Peyer's patch (tissue), 4 donors: ENCODE measurements around the gene PTMA. TPM values are rescaled to one million over a fixed set of nuclear protein-coding genes. Genes with fewer than 3 reads are reported as not detected.
"Not testable (repeated sequence)": the region's sequence is repeated elsewhere in the genome, so short reads cannot be mapped to it uniquely, and the experiment has no call there.

Experiments
- DNase-seq, 3 donors: peaks; one replicate each; pipeline ENCODE4 v3.0.0-alpha.2; 2017 to 2019
- H3K27ac ChIP-seq, 4 donors: fragments of 200-600 bp; sonication (generic); one replicate each; pipeline ENCODE4 v1.5.1; 2016 to 2019
- H3K27me3 ChIP-seq, 2 donors: fragments of 200-600 bp; sonication (generic); one replicate each; pipeline ENCODE4 v1.5.1; 2019
- H3K36me3 ChIP-seq, 3 donors: fragments of 200-600 bp; sonication (generic); one replicate each; pipeline ENCODE4 v1.5.1; 2016 to 2019
- H3K4me1 ChIP-seq, 4 donors: fragments of 200-600 bp; sonication (generic); one replicate each; pipeline ENCODE4 v1.5.1; 2016 to 2019
- H3K4me3 ChIP-seq, 4 donors: fragments of 200-600 bp; sonication (generic); 1 replicate in 3 of 4; 2 replicates in 1 of 4; pipeline ENCODE4 v1.5.1; 2016 to 2019; ENCODE audit warnings: mild to moderate bottlenecking in 1 of 4
- H3K9me3 ChIP-seq, 4 donors: fragments of 200-600 bp; sonication (generic); one replicate each; pipeline ENCODE4 v1.5.1; 2016 to 2019; ENCODE audit warnings: mild to moderate bottlenecking in 1 of 4
- POLR2A ChIP-seq, 2 donors: fragments of 450-650 bp; IDR thresholded peaks; one replicate each; pipeline ENCODE4 v1.5.1; 2017; ENCODE audit warnings: antibody characterized with exemption in 2 of 2, mild to moderate bottlenecking in 2 of 2, moderate library complexity in 2 of 2
- total RNA-seq, 4 donors: library from RNA; depleted of rRNA; stranded (reverse); fragments of >200 nt; gene quantifications; one replicate each; pipeline ENCODE4 v1.1.0, GENCODE V29; 2016
- TF ChIP-seq, protein P1 (sequence below), 6 experiments: fragments of 450-650 bp in 4 of 6; fragments of 200-600 bp in 2 of 6; sonication (generic) in 1 of 6; IDR thresholded peaks; one replicate each; pipeline ENCODE4 v1.5.1; 2017 to 2019; ENCODE audit warnings: antibody characterized with exemption in 6 of 6, mild to moderate bottlenecking in 3 of 6, moderate library complexity in 1 of 6

PTMA gene
- total RNA-seq, 4 donors from 2014 or later: 316 to 1,049 (median 353) TPM

DNA sequence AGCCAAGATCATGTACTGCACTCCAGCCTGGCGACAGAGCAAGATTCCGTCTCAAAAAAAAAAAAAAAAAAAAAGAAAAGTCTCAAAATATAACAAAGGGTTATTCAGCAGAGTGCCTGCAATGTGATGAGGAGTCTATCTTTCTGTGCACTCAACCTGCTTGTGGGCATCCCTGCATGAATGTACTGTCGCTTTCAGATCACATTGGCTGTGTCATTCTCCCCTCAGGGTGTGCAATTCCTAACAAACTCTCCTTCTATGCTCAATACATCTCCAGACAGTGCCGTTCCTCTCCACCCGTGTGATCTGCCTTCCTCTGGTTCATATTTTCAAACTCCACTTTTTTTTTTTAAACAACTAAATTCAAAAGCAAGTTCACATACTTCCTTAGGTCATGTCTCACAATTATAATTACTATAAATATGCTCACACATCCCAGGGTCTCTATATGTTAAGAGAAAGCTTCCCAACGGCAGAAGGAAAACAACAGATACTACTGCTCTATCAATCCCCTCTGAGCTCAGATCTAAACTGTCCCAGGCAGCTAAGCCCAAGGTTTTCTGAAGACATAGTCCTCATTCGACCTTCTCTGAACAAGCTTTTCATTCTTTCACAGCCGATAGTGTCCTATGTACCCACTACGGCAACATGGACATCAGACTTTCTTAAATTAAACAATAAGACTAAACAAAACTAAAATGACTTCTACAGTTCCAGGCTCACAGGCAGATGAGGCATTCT, 35.2 kb downstream of the PTMA start:
- Histone ChIP-seq H3K36me3 (no peaks in the 10 kb centered on the region), H3K4me1 (no peaks in the 10 kb centered on the region), H3K9me3 (no peaks in the 10 kb centered on the region), H3K4me3 (no peak overlapping the region), H3K27ac (no peak overlapping the region), H3K27me3 (no peaks in the 10 kb centered on the region)
- TF ChIP-seq POLR2A (IDR thresholded peaks at IDR 0.05): no peak
- TF ChIP-seq, protein P1, sequence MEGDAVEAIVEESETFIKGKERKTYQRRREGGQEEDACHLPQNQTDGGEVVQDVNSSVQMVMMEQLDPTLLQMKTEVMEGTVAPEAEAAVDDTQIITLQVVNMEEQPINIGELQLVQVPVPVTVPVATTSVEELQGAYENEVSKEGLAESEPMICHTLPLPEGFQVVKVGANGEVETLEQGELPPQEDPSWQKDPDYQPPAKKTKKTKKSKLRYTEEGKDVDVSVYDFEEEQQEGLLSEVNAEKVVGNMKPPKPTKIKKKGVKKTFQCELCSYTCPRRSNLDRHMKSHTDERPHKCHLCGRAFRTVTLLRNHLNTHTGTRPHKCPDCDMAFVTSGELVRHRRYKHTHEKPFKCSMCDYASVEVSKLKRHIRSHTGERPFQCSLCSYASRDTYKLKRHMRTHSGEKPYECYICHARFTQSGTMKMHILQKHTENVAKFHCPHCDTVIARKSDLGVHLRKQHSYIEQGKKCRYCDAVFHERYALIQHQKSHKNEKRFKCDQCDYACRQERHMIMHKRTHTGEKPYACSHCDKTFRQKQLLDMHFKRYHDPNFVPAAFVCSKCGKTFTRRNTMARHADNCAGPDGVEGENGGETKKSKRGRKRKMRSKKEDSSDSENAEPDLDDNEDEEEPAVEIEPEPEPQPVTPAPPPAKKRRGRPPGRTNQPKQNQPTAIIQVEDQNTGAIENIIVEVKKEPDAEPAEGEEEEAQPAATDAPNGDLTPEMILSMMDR (IDR thresholded peaks at IDR 0.05): no peak
- no peak for DNase-seq

DNA sequence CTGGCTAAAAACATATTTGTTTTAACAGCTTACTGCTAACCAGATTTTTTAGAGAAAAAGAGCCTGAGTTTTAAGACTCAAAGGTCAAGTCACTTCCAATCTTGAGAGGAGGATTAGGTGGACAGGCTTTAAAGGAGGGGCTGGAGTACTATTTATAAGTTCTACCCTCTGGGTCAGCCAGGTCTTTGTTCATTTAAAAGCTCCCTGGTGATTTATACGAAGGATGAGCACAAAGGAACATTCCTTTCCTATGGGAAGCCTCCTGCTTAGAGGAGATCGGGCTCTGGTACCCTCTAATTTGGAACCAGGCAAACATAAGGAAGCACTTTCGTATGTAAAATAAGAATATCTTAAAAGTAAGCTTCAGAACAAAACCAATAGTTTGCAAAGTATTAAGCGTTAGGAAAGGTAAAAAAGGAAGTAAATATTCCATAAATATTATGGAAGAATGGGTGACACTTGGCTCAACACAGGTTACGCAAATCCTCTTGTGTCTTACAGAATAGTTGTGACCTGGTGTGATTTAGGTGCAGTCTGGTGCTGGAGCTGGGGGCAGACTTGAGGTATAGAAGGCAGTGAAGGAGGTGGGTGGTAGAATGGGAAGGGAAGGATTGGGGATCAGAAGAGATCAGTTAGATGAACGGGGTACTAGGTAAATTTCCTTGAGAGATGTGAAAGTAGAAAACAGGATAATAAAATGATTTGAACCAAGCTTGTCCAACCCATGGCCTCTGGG, 37.1 kb downstream of the PTMA start:
- H3K9me3 ChIP-seq: no peaks in the 10 kb centered on the region
- no peak for TF ChIP-seq POLR2A (IDR thresholded peaks at IDR 0.05)
- TF ChIP-seq, protein P1 (IDR thresholded peaks at IDR 0.05): no peak
- no peak for DNase-seq

DNA sequence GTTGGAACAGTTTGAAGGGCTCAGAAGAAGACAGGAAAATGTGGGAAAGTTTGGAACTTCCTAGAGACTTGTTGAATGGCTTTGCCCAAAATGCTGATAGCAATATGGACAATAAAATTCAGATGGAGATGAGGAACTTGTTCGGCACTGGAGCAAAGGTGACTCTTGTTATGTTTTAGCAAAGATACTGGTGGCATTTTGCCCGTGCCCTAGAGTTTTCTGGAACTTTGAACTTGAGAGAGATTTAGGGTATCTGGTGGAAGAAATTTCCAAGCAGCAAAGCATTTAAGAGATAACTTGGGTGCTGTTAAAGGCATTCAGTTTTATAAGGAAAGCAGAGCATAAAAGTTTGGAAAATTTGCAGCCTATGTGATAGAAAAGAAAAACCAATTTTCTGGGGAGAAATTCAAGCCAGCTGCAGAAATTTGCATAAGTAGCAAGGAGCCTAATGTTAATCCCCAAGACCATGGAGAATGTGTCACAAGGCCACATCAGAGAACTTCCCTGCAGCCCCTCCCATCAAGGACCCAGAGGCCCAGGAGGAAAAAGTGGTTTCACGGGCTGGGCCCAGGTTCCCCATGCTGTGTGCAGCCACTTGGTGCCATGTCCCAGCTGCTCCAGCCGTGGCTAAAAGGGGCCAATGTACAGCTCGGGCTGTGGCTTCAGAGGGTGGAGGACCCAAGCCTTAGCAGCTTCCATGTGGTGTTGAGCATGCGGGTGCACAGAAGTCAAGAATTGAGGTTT, 40.0 kb downstream of the PTMA start:
- H3K4me3 ChIP-seq, H3K36me3 ChIP-seq, H3K4me1 ChIP-seq, H3K27ac ChIP-seq, DNase-seq, H3K27me3 ChIP-seq, H3K9me3 ChIP-seq: not testable (repeated sequence)

More for the DNA sequence above, 37.1 kb downstream of the PTMA start:
- Histone ChIP-seq H3K27ac (no peak overlapping the region), H3K4me3 (no peak overlapping the region), H3K4me1 (no peaks in the 10 kb centered on the region), H3K36me3 (no peaks in the 10 kb centered on the region), H3K27me3 (no peaks in the 10 kb centered on the region)

DNA sequence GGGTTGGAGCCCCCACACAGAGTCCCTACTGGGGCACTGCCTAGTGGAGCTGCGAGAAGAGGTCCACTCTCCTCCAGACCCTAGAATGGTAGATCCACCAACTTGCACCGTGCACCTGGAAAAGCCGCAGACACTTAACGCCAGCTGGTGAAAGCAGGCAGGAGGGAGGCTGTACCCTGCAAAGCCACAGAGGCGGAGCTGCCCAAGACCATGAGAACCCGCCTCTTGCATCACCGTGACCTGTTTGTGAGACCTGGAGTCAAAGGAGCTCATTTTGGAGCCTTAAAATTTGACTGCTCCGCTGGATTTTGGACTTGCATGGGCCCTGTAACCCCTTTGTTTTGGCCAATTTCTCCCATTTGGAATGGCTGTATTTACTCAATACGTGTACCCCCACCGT, 40.7 kb downstream of the PTMA start:
- not testable (repeated sequence) for H3K4me1 ChIP-seq, DNase-seq, H3K27me3 ChIP-seq, H3K4me3 ChIP-seq, H3K27ac ChIP-seq, H3K9me3 ChIP-seq, H3K36me3 ChIP-seq

DNA sequence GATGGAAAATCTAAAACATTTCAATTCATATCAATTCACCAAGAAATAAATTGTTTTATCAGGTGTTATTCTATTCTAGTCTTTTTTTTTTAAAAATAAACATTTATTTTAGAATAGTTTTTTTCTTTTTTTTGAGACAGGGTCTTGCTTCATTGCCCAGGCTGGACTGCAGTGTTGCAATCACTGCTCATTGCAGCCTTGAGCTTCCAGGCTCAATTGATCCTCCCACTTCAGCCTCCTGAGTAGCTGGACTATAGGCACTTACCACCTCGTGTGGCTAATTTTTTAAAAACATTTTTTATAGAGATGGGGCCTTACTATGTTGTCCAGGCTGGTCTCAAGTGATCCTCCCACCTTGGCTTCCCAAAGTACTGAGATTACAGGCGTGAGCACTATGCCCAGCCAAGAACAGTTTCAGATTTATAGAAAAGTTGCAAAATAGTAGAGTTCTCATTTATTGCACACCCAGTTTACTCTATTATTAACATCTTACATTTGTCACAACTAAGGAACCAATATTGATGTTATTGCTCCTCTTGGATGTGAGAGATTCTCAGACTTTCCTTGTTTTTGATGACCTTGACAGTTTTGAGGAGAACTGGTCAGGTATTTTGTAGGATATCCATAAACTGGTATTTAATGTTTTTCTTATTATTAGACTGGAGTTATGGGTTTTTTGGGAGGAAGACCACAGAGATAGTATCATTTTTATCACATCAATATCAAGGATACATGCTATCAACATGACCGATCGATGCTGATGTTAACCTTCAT, 42.9 kb downstream of the PTMA start:
- H3K36me3 ChIP-seq: no peaks in the 10 kb centered on the region
- H3K27ac ChIP-seq: no peak overlapping the region
- H3K4me3 ChIP-seq: no peak overlapping the region

DNA sequence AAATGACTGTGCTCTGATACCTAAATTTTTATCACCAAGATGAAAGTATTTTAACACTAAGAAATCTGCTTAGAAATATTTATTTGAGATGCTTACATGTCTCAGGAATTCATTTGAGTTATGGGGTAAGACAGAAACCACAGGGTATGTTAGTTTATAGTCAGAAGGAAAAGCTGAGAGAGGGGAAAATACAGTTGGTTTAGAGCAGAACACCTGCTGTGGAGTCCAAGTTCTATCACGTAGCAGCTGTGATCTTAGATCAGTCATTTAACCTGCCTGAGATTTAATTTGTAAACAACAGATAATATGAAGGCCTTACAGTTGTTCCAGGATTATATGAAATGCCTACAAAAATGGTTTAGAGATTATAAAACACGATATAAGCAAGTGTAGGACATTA, 43.7 kb downstream of the PTMA start:
- DNase-seq: no peak
- Histone ChIP-seq H3K4me1 (no peaks in the 10 kb centered on the region), H3K27ac (no peak overlapping the region), H3K4me3 (no peak overlapping the region), H3K27me3 (no peaks in the 10 kb centered on the region), H3K36me3 (no peaks in the 10 kb centered on the region), H3K9me3 (no peaks in the 10 kb centered on the region)
- TF ChIP-seq, protein P1 (IDR thresholded peaks at IDR 0.05): no peak
- no peak for TF ChIP-seq POLR2A (IDR thresholded peaks at IDR 0.05)

More for the DNA sequence above, 42.9 kb downstream of the PTMA start:
- TF ChIP-seq, protein P1 (IDR thresholded peaks at IDR 0.05): no peak
- no peak for TF ChIP-seq POLR2A (IDR thresholded peaks at IDR 0.05)
- Histone ChIP-seq H3K27me3 (no peaks in the 10 kb centered on the region), H3K9me3 (no peaks in the 10 kb centered on the region), H3K4me1 (no peaks in the 10 kb centered on the region)
- DNase-seq: no peak
